Bone marrow (tissue), 2 donors: ENCODE results near the gene EDDM3A.

Source experiments
- DNase-seq, 2 donors: peaks; one replicate each; lab custom pipeline; 2025; lab: John Stamatoyannopoulos, UW

Gene EDDM3A

GRCh38 chr14:20789230-20789813 is 43.6 kb downstream of the EDDM3A start:
- no peak for DNase-seq

- no peak for DNase-seq
Observed at GRCh38 chr14:20790464-20791116, 44.9 kb downstream of the EDDM3A start.

GRCh38 chr14:20791187-20791586 is 45.5 kb downstream of the EDDM3A start:
- DNase-seq: no peak

GRCh38 chr14:20791597-20791996 is 45.9 kb downstream of the EDDM3A start:
- no peak for DNase-seq

GRCh38 chr14:20792556-20792955 is 46.9 kb downstream of the EDDM3A start:
- no peak for DNase-seq

- no peak for DNase-seq
Observed at GRCh38 chr14:20794644-20795369, 49.1 kb downstream of the EDDM3A start.

- DNase-seq: no peak
Observed at GRCh38 chr14:20797164-20797563, 51.5 kb downstream of the EDDM3A start.
